ENCODE data around the gene LCORL.
A peak's percentile ranks its signal among the peaks of the same experiment; 100 is the strongest.
"Not testable (repeated sequence)": the region's sequence is repeated elsewhere in the genome, so short reads cannot be mapped to it uniquely, and the experiment has no call there.

Gene LCORL

GRCh38 chr4:18020671-18021469, 685 bp downstream of the LCORL start:
- FAIRE-seq (peak; percentile 90), DNase-seq (ENCODE audit: insufficient read length, low spot score) (peak; percentile 6)

- FAIRE-seq = peak; percentile 60
These were observed 1.3 kb downstream of the LCORL start for GRCh38 chr4:18020145-18020670.

GRCh38 chr4:18014269-18014668, 7.3 kb downstream of the LCORL start:
- FAIRE-seq (peak; percentile 39), DNase-seq (ENCODE audit: insufficient read length, low spot score) (no peak)

More at GRCh38 chr4:18020145-18020670, 1.3 kb downstream of the LCORL start:
- DNase-seq (ENCODE audit: insufficient read length, low spot score) = no peak

GRCh38 chr4:18012807-18013462, 8.6 kb downstream of the LCORL start:
- FAIRE-seq (no peak), DNase-seq (ENCODE audit: insufficient read length, low spot score) (no peak)

- FAIRE-seq = peak; percentile 35
- DNase-seq (ENCODE audit: insufficient read length, low spot score) = no peak
These were observed 9.3 kb downstream of the LCORL start for GRCh38 chr4:18012134-18012806.

GRCh38 chr4:18007625-18008024, 13.9 kb downstream of the LCORL start:
- peak; percentile 58 for FAIRE-seq

GRCh38 chr4:18006432-18006831, 15.1 kb downstream of the LCORL start:
- not testable (repeated sequence) for DNase-seq (ENCODE audit: insufficient read length, low spot score)

More at GRCh38 chr4:18007625-18008024, 13.9 kb downstream of the LCORL start:
- DNase-seq (ENCODE audit: insufficient read length, low spot score) = no peak

DNA sequence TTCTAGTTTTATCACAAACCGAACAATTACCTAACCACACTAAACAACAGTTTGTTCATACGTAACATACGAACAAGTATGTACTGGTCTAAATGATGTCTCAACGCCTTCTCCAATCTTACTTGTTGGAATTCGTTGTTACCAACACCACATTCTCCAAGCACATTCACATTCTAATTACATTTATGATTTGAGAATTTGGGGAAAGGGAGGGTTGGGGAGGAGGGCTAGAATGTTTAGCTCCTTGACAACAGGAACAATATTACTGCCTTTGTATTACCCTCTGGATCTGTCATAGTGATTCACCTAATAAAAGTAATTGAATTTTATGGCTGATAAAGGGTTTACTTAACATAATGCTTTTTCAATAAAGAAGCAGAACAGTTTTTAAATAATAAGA, 24.4 kb downstream of the LCORL start:
- FAIRE-seq = no peak
- DNase-seq (ENCODE audit: insufficient read length, low spot score) = no peak

More at GRCh38 chr4:18006432-18006831, 15.1 kb downstream of the LCORL start:
- FAIRE-seq = not testable (repeated sequence)

GRCh38 chr4:17995165-17995564, 26.4 kb downstream of the LCORL start:
- no peak for FAIRE-seq
- DNase-seq (ENCODE audit: insufficient read length, low spot score) = no peak

- no peak for FAIRE-seq
- no peak for DNase-seq (ENCODE audit: insufficient read length, low spot score)
These were observed 35.7 kb downstream of the LCORL start for GRCh38 chr4:17985832-17986231.

DNA sequence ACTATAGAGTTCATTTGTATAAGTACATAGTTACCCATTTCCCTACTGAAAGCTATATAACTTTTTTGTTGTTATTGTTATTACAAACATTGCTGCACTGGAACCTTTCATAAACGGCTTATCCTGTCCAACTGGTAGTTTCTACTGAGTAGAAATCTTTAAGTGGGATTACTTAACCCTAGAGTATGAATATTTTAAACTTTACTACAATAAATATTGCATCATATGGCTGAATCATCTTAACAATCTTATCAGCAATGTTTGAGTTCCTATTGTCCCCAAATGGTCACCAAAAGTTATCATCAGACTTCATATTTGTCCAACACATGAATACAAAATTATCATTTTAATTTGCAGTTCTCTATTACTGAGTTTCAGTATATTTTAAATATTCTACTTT, 40.5 kb downstream of the LCORL start:
- no peak for DNase-seq (ENCODE audit: insufficient read length, low spot score)
- FAIRE-seq = no peak

GRCh38 chr4:17968721-17969120, 52.8 kb downstream of the LCORL start:
- no peak for DNase-seq (ENCODE audit: insufficient read length, low spot score)
- no peak for FAIRE-seq

- FAIRE-seq (no peak), DNase-seq (ENCODE audit: insufficient read length, low spot score) (no peak)
These were observed 54.5 kb downstream of the LCORL start for GRCh38 chr4:17967078-17967477.

- FAIRE-seq (no peak), DNase-seq (ENCODE audit: insufficient read length, low spot score) (no peak)
These were observed 55.2 kb downstream of the LCORL start for GRCh38 chr4:17966312-17966711.

DNA sequence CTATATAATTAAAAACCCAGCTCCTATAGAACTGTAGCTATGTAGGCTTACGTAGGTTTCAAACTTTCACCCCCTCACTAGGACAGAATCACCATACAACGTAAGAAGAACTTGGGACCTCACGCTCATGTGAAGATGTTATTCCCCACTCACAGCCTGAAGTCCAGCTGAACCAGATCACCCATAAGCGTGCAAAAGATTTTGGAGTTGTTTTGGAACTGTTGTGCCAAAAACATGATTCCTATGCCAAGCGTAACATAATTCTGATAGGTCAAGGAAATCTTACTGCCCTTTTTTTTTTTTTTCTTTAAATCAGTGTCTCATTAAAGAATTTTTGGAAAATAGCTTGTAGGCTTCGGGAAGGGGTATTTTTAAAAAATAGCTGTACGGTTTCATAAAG, 57.0 kb downstream of the LCORL start:
- FAIRE-seq = no peak
- DNase-seq (ENCODE audit: insufficient read length, low spot score) = no peak

- FAIRE-seq (no peak), DNase-seq (ENCODE audit: insufficient read length, low spot score) (no peak)
These were observed 59.4 kb downstream of the LCORL start for GRCh38 chr4:17962171-17962570.

DNA sequence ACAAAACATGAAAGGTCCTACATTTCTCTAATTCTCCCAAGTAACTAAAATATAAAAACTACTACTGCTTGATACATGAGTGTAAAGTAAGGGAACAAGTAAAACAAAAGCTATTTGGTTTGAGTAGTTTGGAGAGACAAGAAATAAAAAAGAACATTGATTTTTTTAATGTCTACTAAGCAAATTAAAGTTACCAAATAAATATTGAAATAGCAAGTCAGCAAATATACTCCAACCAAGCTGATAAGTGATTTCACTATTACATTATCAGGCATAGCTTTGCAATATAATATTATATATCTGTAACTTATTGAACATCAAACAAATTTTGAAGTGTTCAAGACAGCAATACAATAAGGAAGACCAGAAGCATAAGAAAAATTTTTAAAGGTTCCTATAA, 60.3 kb downstream of the LCORL start:
- DNase-seq (ENCODE audit: insufficient read length, low spot score) (no peak), FAIRE-seq (no peak)

GRCh38 chr4:17958181-17958580, 63.4 kb downstream of the LCORL start:
- DNase-seq (ENCODE audit: insufficient read length, low spot score) (no peak), FAIRE-seq (no peak)

DNA sequence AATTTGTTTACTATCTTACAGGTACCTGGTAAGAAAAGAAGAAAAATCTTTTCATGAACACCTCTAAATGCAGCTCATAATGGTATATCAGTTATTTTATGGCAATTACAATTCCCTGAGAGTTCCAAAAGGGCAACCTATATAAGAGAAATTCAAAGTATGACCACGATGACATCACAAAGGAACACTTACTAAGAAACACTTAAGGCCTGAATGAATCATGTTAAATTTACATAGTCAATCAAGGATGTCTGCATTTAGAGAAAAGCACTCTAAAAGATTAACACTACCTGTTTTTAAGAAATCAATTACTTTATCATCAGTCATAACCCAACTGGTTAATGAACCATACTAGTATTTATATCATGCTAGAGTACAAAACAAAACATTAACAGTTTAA, 63.9 kb downstream of the LCORL start:
- FAIRE-seq (no peak), DNase-seq (ENCODE audit: insufficient read length, low spot score) (no peak)

- no peak for FAIRE-seq
- no peak for DNase-seq (ENCODE audit: insufficient read length, low spot score)
These were observed 65.3 kb downstream of the LCORL start for GRCh38 chr4:17956245-17956644.

- DNase-seq (ENCODE audit: insufficient read length, low spot score) (no peak), FAIRE-seq (no peak)
These were observed 76.3 kb downstream of the LCORL start for GRCh38 chr4:17945303-17945702.
